Skeletal muscle tissue (tissue), 4 donors: ENCODE data around the gene NINJ2. TPM values are rescaled to one million over a fixed set of nuclear protein-coding genes. Genes with fewer than 3 reads are reported as not detected.
A peak's percentile ranks its signal among the peaks of the same experiment; 100 is the strongest.

ENCODE experiments used
- H3K27ac ChIP-seq: one replicate; pipeline ENCODE4 v1.7.0; 2013; ENCODE audit warnings: mild to moderate bottlenecking, low read depth, low read length, inconsistent platforms
- H3K27me3 ChIP-seq, 3 donors: one replicate each; pipeline ENCODE4 v1.7.0; 2013; ENCODE audit warnings: low read length in 3 of 3; ENCODE audit not compliant: control insufficient read depth in 3 of 3, insufficient read depth in 3 of 3
- H3K36me3 ChIP-seq, 3 donors: one replicate each; pipeline ENCODE4 v1.7.0; 2013; ENCODE audit warnings: low read length in 3 of 3; ENCODE audit not compliant: control insufficient read depth in 3 of 3, insufficient read depth in 3 of 3
- H3K4me1 ChIP-seq, 3 donors: one replicate each; pipeline ENCODE4 v1.7.0; 2013; ENCODE audit warnings: low read length in 3 of 3, mild to moderate bottlenecking in 3 of 3; ENCODE audit not compliant: control insufficient read depth in 3 of 3, insufficient read depth in 3 of 3
- H3K4me3 ChIP-seq, 3 donors: one replicate each; pipeline ENCODE4 v1.7.0; 2013; ENCODE audit warnings: low read length in 3 of 3
- H3K9ac ChIP-seq, 3 donors: one replicate each; pipeline ENCODE4 v1.7.0; 2013; ENCODE audit warnings: low read length in 3 of 3, mild to moderate bottlenecking in 3 of 3, moderate library complexity in 2 of 3, low read depth in 1 of 3
- H3K9me3 ChIP-seq, 3 donors: one replicate each; pipeline ENCODE4 v1.7.0; 2013; ENCODE audit warnings: low read length in 3 of 3; ENCODE audit not compliant: control insufficient read depth in 3 of 3
- total RNA-seq: library from RNA; depleted of rRNA; stranded (reverse); fragments of >200 nt; gene quantifications from one replicate; pipeline ENCODE4 v1.2.3, GENCODE V29; 2014
- donor health status: Osteomylitis.

Gene NINJ2
- total RNA-seq, 1 donor from 2014 or later, result 2.6 TPM

- Histone ChIP-seq H3K36me3 (peaks cover 0 to 7% (median 6%) of the 10 kb centered on the region in 3 donors), H3K27ac (no peak overlapping the region), H3K9ac (no peak overlapping the region), H3K9me3 (no peaks in the 10 kb centered on the region), H3K4me3 (no peak overlapping the region), H3K27me3 (peaks cover 0 to 3% (median 2%) of the 10 kb centered on the region in 3 donors), H3K4me1 (peaks cover 2 to 6% (median 5%) of the 10 kb centered on the region in 3 donors)
Observed at GRCh38 chr12:559208-559905, 103.9 kb downstream of the NINJ2 start.

GRCh38 chr12:558580-558979, 104.7 kb downstream of the NINJ2 start:
- Histone ChIP-seq H3K9me3 (no peaks in the 10 kb centered on the region), H3K27me3 (peaks cover 0 to 3% (median 2%) of the 10 kb centered on the region in 3 donors), H3K36me3 (peaks cover 0 to 7% (median 6%) of the 10 kb centered on the region in 3 donors), H3K9ac (no peak overlapping the region), H3K4me3 (no peak overlapping the region), H3K4me1 (peaks cover under 1 to 11% (median 8%) of the 10 kb centered on the region in 3 donors), H3K27ac (no peak overlapping the region)

GRCh38 chr12:556498-556897, 106.7 kb downstream of the NINJ2 start:
- Histone ChIP-seq H3K27ac (no peak overlapping the region), H3K27me3 (peaks cover 0 to 3% (median 2%) of the 10 kb centered on the region in 3 donors), H3K36me3 (peaks cover 0 to 7% (median 6%) of the 10 kb centered on the region in 3 donors), H3K9ac (no peak overlapping the region), H3K4me1 (peaks cover 19 to 30% (median 24%) of the 10 kb centered on the region in 3 donors), H3K9me3 (no peaks in the 10 kb centered on the region), H3K4me3 (no peak overlapping the region)

- Histone ChIP-seq H3K4me1 (peaks cover 25 to 41% (median 29%) of the 10 kb centered on the region in 3 donors), H3K36me3 (peaks cover 0 to 6% (median 2%) of the 10 kb centered on the region in 3 donors), H3K9ac (no peak overlapping the region), H3K27ac (no peak overlapping the region), H3K4me3 (no peak overlapping the region), H3K27me3 (no peaks in the 10 kb centered on the region), H3K9me3 (no peaks in the 10 kb centered on the region)
Observed at GRCh38 chr12:554001-554285, 109.3 kb downstream of the NINJ2 start.

- no peaks in the 10 kb centered on the region for H3K9me3 ChIP-seq
- peaks cover 25 to 45% (median 29%) of the 10 kb centered on the region in 3 donors for H3K4me1 ChIP-seq
- H3K36me3 ChIP-seq, result peaks cover 0 to 6% (median 2%) of the 10 kb centered on the region in 3 donors
- H3K4me3 ChIP-seq, result peak overlapping the region in 1 of 3 donors; percentile 22
- H3K27me3 ChIP-seq, result no peaks in the 10 kb centered on the region
- H3K9ac ChIP-seq, result no peak overlapping the region
- peak overlapping the region; percentile 22 for H3K27ac ChIP-seq
Observed at GRCh38 chr12:553216-554000, 109.8 kb downstream of the NINJ2 start.

- H3K27me3 ChIP-seq, result no peaks in the 10 kb centered on the region
- H3K27ac ChIP-seq, result peak overlapping the region; percentile 22
- H3K9ac ChIP-seq, result no peak overlapping the region
- peaks cover 25 to 45% (median 29%) of the 10 kb centered on the region in 3 donors for H3K4me1 ChIP-seq
- H3K36me3 ChIP-seq, result peaks cover 0 to 4% (median 2%) of the 10 kb centered on the region in 3 donors
- H3K4me3 ChIP-seq, result no peak overlapping the region
- no peaks in the 10 kb centered on the region for H3K9me3 ChIP-seq
Observed at GRCh38 chr12:552466-552865, 110.8 kb downstream of the NINJ2 start.

GRCh38 chr12:550473-551260, 112.6 kb downstream of the NINJ2 start:
- Histone ChIP-seq H3K36me3 (peaks cover 0 to 2% (median 0%) of the 10 kb centered on the region in 3 donors), H3K27ac (peak overlapping the region; percentile 48), H3K4me3 (peak overlapping the region in 1 of 3 donors; percentile 12), H3K4me1 (peaks cover 25 to 52% (median 35%) of the 10 kb centered on the region in 3 donors), H3K27me3 (peaks cover 0 to 3% (median 0%) of the 10 kb centered on the region in 3 donors), H3K9ac (peak overlapping the region; percentile 12 to 70 (median 47)), H3K9me3 (no peaks in the 10 kb centered on the region)

- Histone ChIP-seq H3K9me3 (no peaks in the 10 kb centered on the region), H3K36me3 (peaks cover 0 to 2% (median 0%) of the 10 kb centered on the region in 3 donors), H3K4me1 (peaks cover 25 to 52% (median 35%) of the 10 kb centered on the region in 3 donors), H3K27ac (no peak overlapping the region), H3K9ac (no peak overlapping the region), H3K4me3 (no peak overlapping the region), H3K27me3 (peaks cover 0 to 3% (median 2%) of the 10 kb centered on the region in 3 donors)
Observed at GRCh38 chr12:549476-550082, 113.7 kb downstream of the NINJ2 start.

- peaks cover 17 to 41% (median 29%) of the 10 kb centered on the region in 3 donors for H3K4me1 ChIP-seq
- H3K27me3 ChIP-seq, result peaks cover 0 to 7% (median 3%) of the 10 kb centered on the region in 3 donors
- H3K9me3 ChIP-seq, result no peaks in the 10 kb centered on the region
- no peak overlapping the region for H3K9ac ChIP-seq
- H3K27ac ChIP-seq, result no peak overlapping the region
- no peak overlapping the region for H3K4me3 ChIP-seq
- peaks cover 0 to 2% (median 0%) of the 10 kb centered on the region in 3 donors for H3K36me3 ChIP-seq
Observed at GRCh38 chr12:547883-548470, 115.3 kb downstream of the NINJ2 start.
